Activated CD4-positive, alpha-beta memory T cell treated with anti-CD3 and anti-CD28 coated beads for 36 hours (primary cell): ENCODE data around the gene CCDC81. TPM values are rescaled to one million over a fixed set of nuclear protein-coding genes. Genes with fewer than 3 reads are reported as not detected.

Source experiments
- CTCF ChIA-PET: fragments of 350-600 bp; sonication (Branson Sonifier 250); formaldehyde crosslinking; loops from one replicate; lab custom pipeline; 2021; ENCODE audit warnings: antibody characterized with exemption, inconsistent platforms; lab: Charles Lee
- POLR2A ChIA-PET: fragments of 350-600 bp; sonication (Branson Sonifier 250); formaldehyde crosslinking; loops from one replicate; lab custom pipeline; 2021; ENCODE audit warnings: antibody characterized with exemption; lab: Charles Lee
- DNase-seq: peaks from one replicate; pipeline ENCODE4 v3.0.0-alpha.2; 2020
- H3K27ac Mint-ChIP-seq: one replicate; pipeline ENCODE4 v1.8.0; 2021; ENCODE audit warnings: mixed read lengths
- H3K27me3 Mint-ChIP-seq: one replicate; pipeline ENCODE4 v1.8.0; 2021; ENCODE audit warnings: mixed read lengths
- H3K36me3 Mint-ChIP-seq: one replicate; pipeline ENCODE4 v1.8.0; 2021; ENCODE audit warnings: mixed read lengths
- H3K4me1 Mint-ChIP-seq: one replicate; pipeline ENCODE4 v1.8.0; 2021; ENCODE audit warnings: low read depth, mixed read lengths
- H3K4me3 Mint-ChIP-seq: one replicate; pipeline ENCODE4 v1.8.0; 2021; ENCODE audit warnings: mild to moderate bottlenecking, mixed read lengths
- H3K9me3 Mint-ChIP-seq: one replicate; pipeline ENCODE4 v1.8.0; 2021; ENCODE audit warnings: mixed read lengths
- intact Hi-C: fragments of 100-400 bp; cut with micrococcal nuclease; formaldehyde crosslinking; loops from one replicate; pipeline ENCODE4 v1.15.1; 2023
- total RNA-seq, 2 experiments: library from RNA; stranded (reverse); gene quantifications; one replicate each; pipeline ENCODE4 v1.2.3, GENCODE V29; 2021

The CCDC81 gene
- total RNA-seq, 2 experiments from 2014 or later: 0.83 to 0.90 TPM

GRCh38 chr11:86460461-86461385 is 86.0 kb downstream of the CCDC81 start:
- Mint-ChIP-seq H3K4me3 (no peak overlapping the region), H3K9me3 (no peaks in the 10 kb centered on the region), H3K27me3 (no peaks in the 10 kb centered on the region), H3K27ac (no peak overlapping the region), H3K4me1 (peaks cover 16% of the 10 kb centered on the region), H3K36me3 (no peaks in the 10 kb centered on the region)
- intact Hi-C loops: loop anchor here (1.0 kb wide), 1 partner anchor 133 kb away; no protein-coding TSS in a partner anchor
- POLR2A ChIA-PET: interaction anchor here (1.2 to 1.5 kb wide), 2 partner anchors 132 to 154 kb away, joined by 3 to 5 read pairs; no protein-coding TSS in a partner anchor
- DNase-seq: peak; percentile 34
- CTCF ChIA-PET: interaction anchor here (1.5 kb wide), 1 partner anchor 148 kb away, joined by 8 read pairs; no protein-coding TSS in a partner anchor

GRCh38 chr11:86461892-86462291 is 87.2 kb downstream of the CCDC81 start:
- Mint-ChIP-seq H3K27me3 (no peaks in the 10 kb centered on the region), H3K4me1 (peaks cover 9% of the 10 kb centered on the region), H3K27ac (no peak overlapping the region), H3K36me3 (no peaks in the 10 kb centered on the region), H3K4me3 (no peak overlapping the region), H3K9me3 (no peaks in the 10 kb centered on the region)
- DNase-seq: no peak
- POLR2A ChIA-PET: no interaction called here
- intact Hi-C loops: no loop called here
- CTCF ChIA-PET: interaction anchor here (1.1 kb wide), 1 partner anchor 146 kb away, joined by 5 read pairs; no protein-coding TSS in a partner anchor

GRCh38 chr11:86463120-86463519 is 88.4 kb downstream of the CCDC81 start:
- H3K27me3 Mint-ChIP-seq: no peaks in the 10 kb centered on the region
- H3K9me3 Mint-ChIP-seq: no peaks in the 10 kb centered on the region
- no peak overlapping the region for H3K4me3 Mint-ChIP-seq
- H3K4me1 Mint-ChIP-seq: peaks cover 9% of the 10 kb centered on the region
- H3K27ac Mint-ChIP-seq: no peak overlapping the region
- ChIA-PET POLR2A (no interaction called here), CTCF (interaction anchor here (0.8 to 1.3 kb wide), 2 partner anchors 11 to 146 kb away, joined by 3 read pairs; no protein-coding TSS in a partner anchor)
- no peaks in the 10 kb centered on the region for H3K36me3 Mint-ChIP-seq
- no peak for DNase-seq
- intact Hi-C loops: no loop called here

GRCh38 chr11:86463955-86464354 is 89.3 kb downstream of the CCDC81 start:
- DNase-seq: no peak
- Mint-ChIP-seq H3K27me3 (no peaks in the 10 kb centered on the region), H3K4me3 (no peak overlapping the region), H3K27ac (no peak overlapping the region), H3K9me3 (no peaks in the 10 kb centered on the region), H3K36me3 (no peaks in the 10 kb centered on the region), H3K4me1 (peaks cover 9% of the 10 kb centered on the region)
- ChIA-PET CTCF (interaction anchor here (1.3 kb wide), 1 partner anchor 12 kb away, joined by 3 read pairs; no protein-coding TSS in a partner anchor), POLR2A (no interaction called here)
- intact Hi-C loops: no loop called here

- H3K27me3 Mint-ChIP-seq: no peaks in the 10 kb centered on the region
- H3K36me3 Mint-ChIP-seq: no peaks in the 10 kb centered on the region
- intact Hi-C loops: no loop called here
- POLR2A ChIA-PET: interaction anchor here (0.5 kb wide), 1 partner anchor 17 kb away, joined by 4 read pairs; no protein-coding TSS in a partner anchor
- CTCF ChIA-PET: interaction anchor here (1.3 kb wide), 1 partner anchor 13 kb away, joined by 3 read pairs; no protein-coding TSS in a partner anchor
- DNase-seq: no peak
- H3K27ac Mint-ChIP-seq: no peak overlapping the region
- H3K9me3 Mint-ChIP-seq: no peaks in the 10 kb centered on the region
- no peak overlapping the region for H3K4me3 Mint-ChIP-seq
- peaks cover 9% of the 10 kb centered on the region for H3K4me1 Mint-ChIP-seq
Measured at GRCh38 chr11:86464509-86465221, 90.0 kb downstream of the CCDC81 start.

- no peak overlapping the region for H3K4me3 Mint-ChIP-seq
- H3K27me3 Mint-ChIP-seq: no peaks in the 10 kb centered on the region
- H3K36me3 Mint-ChIP-seq: no peaks in the 10 kb centered on the region
- peaks cover 2% of the 10 kb centered on the region for H3K4me1 Mint-ChIP-seq
- H3K27ac Mint-ChIP-seq: no peak overlapping the region
- no peak for DNase-seq
- CTCF ChIA-PET: interaction anchor here (1.2 to 2.0 kb wide), 3 partner anchors 11 to 14 kb away, joined by 3 to 4 read pairs (median 4); no protein-coding TSS in a partner anchor
- intact Hi-C loops: no loop called here
- POLR2A ChIA-PET: no interaction called here
- H3K9me3 Mint-ChIP-seq: no peaks in the 10 kb centered on the region
Measured at GRCh38 chr11:86468169-86468568, 93.5 kb downstream of the CCDC81 start.

- DNase-seq: no peak
- Mint-ChIP-seq H3K4me1 (peaks cover 2% of the 10 kb centered on the region), H3K9me3 (no peaks in the 10 kb centered on the region), H3K27me3 (no peaks in the 10 kb centered on the region), H3K27ac (no peak overlapping the region), H3K4me3 (no peak overlapping the region), H3K36me3 (no peaks in the 10 kb centered on the region)
- CTCF ChIA-PET: interaction anchor here (0.6 to 2.0 kb wide), 4 partner anchors 12 to 138 kb away, joined by 3 to 4 read pairs (median 4); no protein-coding TSS in a partner anchor
- intact Hi-C loops: no loop called here
- POLR2A ChIA-PET: no interaction called here
Measured at GRCh38 chr11:86469491-86470388, 95.1 kb downstream of the CCDC81 start.

Other genes starting within 250 kb of the CCDC81 start
- gene EED, start 130.1 kb upstream of the CCDC81 start, total RNA-seq: 100 to 1,000 TPM; 170 TPM
- gene HIKESHI, start 72.6 kb upstream of the CCDC81 start, total RNA-seq: 10 to 100 TPM; 53.1 to 55.1 TPM